Umbilical cord (tissue), 2 donors: ENCODE data around the gene ZNF296. TPM values are rescaled to one million over a fixed set of nuclear protein-coding genes. Genes with fewer than 3 reads are reported as not detected.
A peak's percentile ranks its signal among the peaks of the same experiment; 100 is the strongest.

Experiments
- DNase-seq: peaks from one replicate; pipeline ENCODE4 v3.0.0-alpha.2; 2015; ENCODE audit warnings: low spot score
- total RNA-seq: library from RNA; depleted of rRNA; stranded (reverse); fragments of >200 nt; gene quantifications from one replicate; pipeline ENCODE4 v1.2.3, GENCODE V29; 2014; ENCODE audit warnings: low replicate concordance; ENCODE audit not compliant: insufficient read depth

Gene ZNF296
- total RNA-seq, 1 donor from 2014 or later = not detected

DNA sequence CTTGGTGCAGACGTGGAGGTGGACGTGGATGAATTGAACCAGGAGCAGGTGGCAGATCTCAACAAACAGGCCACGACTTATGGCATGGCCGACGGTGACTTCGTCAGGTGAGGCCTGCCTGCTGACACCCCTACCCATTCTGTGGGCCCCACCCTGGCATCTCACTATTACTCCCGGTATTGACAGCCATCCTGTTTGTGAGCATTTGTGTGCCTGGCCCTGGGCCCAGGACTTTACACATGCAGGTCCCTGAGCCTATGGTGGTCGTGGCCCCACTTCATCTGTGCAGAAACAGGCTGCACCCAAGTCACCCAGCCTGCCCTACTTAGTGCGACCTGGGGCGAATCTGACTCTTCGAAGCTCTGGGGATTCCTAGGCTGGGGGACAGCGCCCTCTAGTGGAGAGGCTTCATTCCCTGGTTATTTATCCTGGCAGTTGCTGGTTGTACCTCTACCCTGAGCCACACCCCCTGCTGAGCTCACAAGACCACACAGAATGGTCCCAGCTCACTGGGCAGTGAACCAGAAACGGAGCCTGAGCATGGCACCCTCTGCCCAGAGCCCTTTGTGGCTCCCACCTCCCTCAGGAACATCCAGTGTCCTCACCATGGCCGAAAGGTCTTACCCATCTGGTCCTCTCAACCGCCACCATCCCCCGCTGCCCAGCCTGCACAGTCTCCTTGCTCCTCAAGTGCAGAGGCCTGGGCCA is 16.9 kb downstream of the ZNF296 start:
- DNase-seq = no peak

DNA sequence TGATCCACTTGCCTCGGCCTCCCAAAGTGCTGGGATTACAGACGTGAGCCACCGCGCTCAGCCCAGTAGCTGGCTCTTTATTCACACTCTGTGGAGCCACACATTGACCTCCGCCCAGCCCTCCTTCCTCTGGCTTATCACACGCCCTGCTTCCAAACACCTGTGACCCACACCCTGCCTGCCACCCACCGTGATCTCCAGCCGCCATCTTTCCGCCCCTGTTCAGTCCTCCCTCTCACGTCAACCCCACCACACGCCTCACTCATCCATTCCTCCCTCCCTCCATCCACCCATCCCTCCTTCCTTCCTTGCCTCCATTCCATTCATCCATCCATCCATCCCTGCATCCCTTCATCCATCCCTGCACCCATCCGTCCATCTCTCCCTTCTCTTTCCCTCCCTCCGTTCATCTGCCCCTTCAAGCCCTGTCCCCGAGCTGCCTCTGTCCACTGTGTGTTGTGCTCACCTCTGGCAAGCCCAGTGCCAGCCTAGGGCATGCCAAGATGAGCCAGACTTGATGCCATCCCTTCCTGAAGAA is 17.6 kb downstream of the ZNF296 start:
- DNase-seq = no peak

DNA sequence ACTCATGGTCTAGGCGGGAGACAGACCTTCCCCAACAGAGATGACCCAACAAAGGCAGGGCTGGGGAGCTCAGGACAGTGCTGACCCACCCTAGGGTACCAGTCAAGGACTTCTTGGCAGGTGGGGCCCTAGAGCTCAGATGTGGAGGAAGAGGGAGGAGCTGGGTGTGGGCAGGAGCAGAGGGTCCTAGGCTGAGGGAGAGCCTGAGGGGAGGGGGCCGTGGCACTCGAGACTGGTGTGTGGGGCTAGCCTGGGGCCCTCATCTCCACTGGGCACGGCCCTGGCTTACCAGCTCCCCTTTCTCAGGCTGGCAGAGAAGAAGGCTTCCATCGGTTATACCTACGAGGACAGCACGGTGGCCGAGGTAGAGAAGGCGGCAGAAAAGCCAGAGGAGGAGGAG is 18.8 kb downstream of the ZNF296 start:
- no peak for DNase-seq

DNA sequence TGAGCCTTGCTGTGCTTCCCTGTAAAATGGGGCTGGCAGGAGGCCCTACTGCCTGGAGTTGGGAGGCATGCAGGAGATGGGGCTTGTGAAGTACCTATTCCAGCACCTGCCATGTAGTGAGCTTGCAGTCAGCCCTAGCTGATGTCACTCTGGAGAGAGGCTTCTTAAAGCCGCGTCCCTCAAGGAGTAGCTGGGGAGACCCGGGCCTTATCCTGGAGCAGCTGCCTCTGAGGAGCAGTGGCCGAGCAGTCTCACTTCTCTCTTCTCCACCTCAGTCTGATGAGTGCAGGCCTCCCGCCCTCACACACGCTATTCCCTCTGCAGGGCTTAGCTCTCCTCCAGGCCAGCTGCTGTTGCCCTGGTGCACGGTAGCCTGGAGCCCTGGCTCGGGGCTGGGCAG is 19.4 kb downstream of the ZNF296 start:
- DNase-seq = no peak

DNA sequence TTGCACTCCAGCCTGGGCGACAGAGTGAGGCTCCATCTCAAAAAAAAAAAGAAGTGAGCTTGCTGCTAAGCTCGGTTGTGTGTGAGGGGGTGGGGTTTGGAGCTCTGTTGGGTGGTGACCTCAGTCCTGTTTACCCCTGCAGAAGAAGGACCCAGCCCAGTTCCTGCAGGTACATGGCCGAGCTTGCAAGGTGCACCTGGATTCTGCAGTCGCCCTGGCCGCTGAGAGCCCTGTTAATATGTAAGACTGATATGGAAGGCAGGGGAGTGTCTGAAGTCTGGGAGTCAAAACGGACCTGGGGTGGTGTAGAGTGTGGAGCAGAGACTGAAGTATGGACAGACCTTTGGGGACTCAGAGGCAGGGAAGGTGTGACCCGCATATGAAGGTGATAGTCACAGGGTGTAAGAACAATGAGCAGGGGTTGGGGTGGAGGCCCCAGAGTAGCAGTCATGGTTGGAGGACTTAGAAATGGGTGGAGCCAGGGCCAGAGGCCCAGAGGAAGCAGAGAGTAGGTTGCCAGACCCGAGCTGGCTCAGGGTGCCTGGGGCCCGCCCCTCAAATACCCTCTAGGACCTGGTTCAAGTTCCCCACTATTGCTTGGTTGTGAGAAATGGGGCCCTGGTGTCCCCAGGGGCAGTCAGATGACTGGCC is 24.2 kb downstream of the ZNF296 start:
- no peak for DNase-seq

DNA sequence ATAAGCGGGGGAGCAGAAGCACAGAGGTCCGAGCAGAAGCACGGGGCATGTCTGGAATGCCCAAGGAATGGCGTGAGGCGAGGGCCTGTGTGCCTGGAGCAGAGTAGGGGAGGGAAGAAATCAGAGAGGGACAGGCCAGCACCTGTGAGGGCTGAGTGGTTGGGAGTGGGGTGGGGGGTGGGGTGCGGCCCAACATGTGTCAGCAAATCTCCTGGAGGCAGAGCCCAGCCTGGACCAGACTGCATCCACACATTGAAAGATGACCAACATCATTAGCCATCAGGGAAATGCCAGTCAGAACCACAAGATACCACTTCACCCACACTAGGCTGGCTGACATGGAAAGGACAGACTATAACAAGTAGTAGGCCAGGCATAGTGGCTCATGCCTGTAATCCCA is 26.2 kb downstream of the ZNF296 start:
- DNase-seq = no peak

DNA sequence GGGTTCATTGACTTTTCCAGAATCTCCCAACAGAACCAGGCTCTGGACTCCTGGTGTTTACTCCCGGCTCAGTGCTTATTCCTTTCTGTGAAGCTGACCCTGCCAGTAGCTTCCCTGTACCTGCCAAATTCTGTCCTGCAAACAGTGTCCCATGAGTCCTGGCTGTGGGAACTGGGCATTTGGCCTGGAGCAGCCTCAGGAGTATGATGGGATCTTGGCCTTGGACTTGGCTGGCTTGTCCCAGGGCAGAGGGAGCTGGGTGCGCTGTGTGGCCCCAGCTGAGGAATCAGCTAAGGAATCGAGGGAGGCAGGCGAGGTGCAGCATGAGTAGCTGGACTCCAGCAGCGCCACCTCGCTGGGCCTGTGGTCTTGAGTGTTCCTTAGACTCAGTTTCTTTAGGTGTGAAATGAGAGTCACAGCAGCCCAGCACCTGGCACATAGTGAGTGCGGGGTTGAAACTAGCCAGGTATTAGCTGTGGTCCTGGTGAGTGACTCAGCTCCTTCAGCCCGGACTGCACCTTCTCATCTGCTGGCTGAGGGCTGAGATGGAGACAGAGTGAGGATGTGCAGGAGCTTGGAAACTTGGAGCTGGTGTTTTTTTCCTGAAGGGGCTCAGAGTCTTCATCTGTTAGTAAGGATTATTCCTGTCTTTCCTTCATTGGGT is 27.1 kb downstream of the ZNF296 start:
- no peak for DNase-seq

DNA sequence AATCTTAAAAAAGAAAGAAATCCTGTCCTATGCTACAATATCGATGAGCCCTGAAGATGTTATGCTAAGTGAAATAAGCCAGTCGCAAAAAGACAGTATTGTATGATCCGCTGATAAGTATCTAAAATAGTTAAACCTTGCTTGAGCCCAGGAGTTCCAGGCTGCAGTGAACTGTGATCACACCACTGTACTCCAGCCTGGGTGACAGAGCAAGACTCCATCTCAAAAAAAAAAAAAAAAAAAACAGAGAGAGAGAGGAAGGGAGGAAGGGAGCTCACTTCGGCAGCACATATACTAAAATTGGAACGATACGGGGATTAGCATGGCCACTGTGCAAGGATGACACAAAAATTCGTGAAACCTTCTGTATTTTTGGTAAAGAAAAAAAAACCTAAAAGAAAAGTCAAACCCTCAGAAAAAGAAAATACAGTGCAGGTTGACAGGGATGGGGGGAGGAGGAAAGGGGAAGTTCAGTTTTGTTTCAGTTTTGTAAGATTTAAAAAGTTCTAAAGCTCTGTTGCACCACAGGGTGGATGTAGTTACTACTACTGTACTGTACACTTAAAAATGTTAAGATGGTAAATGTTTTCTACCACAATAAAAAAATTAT is 29.0 kb downstream of the ZNF296 start:
- no peak for DNase-seq

DNA sequence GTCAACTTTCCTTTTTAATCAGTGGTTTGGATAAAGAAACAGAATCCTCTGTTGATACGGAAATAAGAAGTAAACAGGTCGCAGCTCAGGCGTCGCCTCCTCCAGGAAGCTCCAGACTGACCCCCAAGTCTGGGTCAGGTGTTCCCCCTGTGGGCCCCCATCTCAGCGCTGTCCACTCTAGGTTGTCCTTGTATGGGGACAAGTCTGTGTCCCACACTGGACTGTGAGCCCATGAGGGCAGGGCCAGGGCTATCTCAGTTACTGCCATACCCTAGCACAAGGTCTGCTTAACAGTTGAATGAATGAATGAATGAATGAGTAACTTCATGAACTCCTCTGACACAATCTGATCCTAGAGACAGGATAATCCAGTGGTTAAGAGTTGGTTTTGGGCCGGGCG is 29.9 kb downstream of the ZNF296 start:
- no peak for DNase-seq

DNA sequence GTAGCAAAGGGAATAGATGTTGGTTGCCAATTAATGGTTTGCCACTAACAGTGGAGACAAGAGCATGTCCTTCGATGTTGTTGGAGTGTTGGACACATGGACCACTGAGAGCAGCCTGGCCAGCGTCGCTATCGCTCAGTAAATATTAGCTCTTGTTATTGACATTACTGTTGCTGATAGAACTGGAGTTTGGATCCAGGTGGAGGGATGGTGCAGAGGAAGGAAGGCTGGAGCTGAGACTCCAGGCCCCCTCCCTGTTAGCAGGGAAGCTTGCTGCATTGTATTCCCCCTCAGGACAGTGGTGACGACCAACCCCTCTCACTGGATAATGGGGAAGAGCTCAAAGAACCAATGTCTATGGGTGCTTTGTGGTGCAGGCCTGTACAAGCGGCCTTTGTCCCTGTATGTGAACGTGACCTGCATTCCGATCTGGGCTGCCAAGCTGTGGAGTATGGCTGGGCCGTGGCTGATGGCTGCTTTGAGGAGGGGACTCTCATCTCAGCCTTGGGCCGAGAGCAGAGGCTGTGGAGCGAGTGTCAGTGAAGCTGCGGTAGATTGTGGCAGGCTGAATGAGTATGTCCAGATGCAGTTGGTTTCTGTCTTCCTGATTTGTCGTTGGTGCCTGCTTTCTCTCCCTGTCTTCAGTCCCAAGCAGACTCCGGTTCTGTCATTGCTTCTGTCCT is 30.5 kb downstream of the ZNF296 start:
- no peak for DNase-seq

DNA sequence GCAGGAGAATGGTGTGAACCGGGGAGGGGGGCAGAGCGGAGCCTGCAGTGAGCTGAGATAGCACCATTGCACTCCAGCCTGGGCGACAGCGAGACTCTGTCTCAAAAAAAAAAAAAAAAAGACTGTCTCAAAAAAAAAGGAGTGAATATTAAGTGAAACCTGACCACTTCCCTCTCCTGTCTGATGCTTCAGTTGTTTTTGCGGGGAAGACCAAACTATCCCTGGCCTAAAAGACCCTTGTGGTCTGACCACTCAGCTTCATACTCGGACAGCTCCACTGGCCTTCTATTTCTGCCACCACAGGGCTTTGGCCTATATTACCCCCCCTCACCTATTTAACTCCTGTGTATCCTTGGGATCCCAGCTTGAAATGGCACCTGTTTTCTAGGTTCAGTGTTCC is 35.2 kb downstream of the ZNF296 start:
- DNase-seq = no peak

DNA sequence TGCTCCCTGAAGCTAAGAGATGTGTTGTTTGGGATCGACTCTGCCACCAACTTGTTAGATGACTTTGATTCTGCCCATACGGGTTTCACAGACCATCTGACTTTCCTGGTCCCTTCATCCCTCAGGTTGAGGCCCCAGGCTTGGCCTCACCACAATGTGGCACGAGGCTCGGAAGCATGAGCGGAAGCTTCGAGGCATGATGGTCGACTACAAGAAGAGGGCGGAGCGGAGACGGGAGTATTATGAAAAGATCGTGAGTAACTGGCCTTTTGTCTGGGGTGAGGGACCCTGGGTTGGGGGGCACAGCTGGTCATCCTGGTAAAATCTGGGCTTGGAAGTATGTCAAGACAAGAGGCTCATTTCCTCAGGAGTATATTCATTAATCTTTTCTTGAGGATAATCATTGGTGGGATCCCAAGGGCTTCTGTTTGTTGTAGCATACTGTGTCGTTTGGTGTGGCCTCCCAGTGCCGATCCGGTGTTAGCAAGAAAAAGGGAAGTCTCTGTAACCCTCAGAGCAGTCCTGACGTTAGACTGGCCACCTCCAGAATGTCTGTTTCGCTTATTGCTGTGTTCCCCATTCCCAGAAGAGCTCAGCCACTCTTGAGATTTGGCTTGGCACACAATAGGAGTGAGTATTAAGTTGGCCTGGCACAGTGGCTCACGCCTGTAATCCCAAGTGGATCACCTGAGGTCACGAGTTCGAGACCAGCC is 36.1 kb downstream of the ZNF296 start:
- peak; percentile 8 for DNase-seq

DNA sequence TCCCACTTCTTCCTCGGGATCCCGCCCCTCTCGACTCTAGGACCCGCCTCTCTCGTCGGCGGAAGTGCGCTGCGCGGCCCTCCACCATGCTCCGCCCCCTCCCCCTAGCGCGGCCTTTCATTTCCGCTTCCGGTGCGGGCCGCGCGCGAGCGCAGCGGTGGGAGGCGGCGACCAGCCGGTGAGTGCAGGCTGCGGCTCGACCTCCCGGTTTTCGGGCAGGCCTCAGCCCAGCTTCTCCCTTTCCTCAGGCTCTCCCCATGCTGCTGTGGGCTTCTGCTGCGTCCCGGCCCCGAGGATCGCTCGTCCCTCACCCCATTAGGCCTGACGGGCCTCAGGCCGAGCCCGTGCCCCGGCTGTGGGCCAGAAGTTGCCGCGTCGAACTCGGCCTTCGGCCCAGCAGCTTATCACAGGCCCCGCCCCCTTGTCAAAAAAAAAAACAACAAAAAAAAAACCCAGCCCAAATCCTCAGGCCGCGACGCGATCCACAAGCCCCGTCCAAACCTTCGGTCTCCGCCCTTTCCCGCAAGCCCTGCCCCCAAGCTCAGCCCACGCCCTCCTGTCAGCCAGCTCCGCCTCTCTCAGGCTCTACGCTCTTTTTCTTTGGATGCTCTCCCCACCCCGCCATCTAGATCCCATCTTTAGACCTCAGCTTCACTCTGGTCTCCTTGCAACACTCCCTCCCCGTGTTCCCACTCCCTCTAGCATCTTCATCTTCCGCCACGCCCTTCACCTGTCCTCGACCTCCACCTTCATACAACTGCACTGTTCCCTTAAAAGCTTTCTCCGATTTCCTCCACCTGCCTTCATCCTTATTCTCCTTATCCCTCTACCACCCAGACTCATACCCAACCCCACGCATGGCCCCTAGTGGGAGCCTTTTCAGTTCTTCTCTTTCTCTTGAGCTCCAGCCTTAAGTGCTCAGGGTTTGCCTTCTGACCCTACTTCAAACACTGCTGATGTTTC is 37.1 kb downstream of the ZNF296 start, which contains the start of gene CLASRP:
TSS of gene CLASRP (plus strand) at position 115 of the 963 bp plus-strand sequence. CDS start 1,168 bp downstream, outside the sequence.
- peak; percentile 94 for DNase-seq

DNA sequence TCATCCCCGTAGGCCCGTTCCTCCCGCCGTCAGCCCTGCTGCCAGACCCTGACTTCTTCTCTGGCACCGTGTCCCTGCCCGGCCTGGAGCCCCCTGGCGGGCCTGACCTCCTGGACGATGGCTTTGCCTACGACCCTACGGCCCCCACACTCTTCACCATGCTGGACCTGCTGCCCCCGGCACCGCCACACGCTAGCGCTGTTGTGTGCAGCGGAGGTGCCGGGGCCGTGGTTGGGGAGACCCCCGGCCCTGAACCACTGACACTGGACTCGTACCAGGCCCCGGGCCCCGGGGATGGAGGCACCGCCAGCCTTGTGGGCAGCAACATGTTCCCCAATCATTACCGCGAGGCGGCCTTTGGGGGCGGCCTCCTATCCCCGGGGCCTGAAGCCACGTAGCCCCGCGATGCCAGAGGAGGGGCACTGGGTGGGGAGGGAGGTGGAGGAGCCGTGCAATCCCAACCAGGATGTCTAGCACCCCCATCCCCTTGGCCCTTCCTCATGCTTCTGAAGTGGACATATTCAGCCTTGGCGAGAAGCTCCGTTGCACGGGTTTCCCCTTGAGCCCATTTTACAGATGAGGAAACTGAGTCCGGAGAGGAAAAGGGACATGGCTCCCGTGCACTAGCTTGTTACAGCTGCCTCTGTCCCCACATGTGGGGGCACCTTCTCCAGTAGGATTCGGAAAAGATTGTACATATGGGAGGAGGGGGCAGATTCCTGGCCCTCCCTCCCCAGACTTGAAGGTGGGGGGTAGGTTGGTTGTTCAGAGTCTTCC is 38.7 kb downstream of the ZNF296 start:
- DNase-seq = no peak

DNA sequence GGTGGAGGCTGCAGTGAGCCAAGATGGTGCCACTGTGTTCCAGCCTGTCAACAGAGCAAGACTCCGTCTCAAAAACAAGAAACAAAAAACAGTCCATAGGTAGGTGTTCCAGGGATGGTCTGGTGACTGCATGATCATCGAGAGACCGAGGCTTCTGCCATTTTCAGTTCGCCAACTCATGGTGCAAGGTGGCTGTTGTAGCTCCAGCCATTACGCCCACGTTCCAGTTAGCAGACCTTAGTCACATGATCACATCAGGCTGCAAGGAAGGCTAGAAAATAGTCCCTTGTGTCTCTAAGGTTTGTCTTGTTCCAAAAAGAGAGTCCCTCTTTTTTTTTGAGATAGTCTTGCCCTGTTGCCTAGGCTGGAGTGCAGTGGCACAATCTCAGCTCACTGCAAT is 40.5 kb downstream of the ZNF296 start:
- no peak for DNase-seq

DNA sequence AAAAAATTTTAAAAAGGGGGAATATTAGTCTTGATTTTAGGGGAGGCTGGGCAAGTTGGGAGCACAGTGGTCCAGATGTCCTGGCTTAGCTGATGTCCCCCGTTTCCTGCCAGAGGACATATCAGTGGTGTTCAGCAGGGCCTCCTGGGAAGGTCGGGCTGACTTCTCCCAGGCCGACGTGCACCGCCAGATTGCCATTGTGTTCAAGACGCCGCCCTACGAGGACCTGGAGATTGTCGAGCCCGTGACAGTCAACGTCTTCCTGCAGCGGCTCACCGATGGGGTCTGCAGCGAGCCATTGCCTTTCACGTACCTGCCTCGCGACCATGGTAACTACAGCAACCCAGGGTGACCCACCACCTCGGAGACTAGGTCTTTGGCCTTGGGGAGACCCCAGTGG is 43.9 kb downstream of the ZNF296 start:
- DNase-seq = no peak

DNA sequence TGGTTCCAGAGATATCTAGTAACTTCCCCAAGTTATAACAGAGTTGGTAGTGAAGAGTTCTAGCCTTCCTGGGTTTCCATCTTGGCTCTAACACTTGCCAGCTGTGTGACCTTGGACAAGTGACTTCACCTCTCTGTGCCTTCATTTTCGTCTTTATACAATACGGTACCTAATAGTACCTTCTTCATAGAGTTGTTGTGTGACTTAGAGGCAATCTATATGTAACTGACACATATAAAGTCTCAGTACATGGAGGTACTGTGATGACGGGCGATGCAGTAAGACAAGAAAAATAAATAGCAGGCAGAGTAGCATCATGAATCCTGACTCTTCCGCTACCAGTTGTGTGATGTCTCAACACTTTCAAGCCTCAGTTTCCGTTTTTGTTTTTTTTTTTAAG is 45.5 kb downstream of the ZNF296 start:
- DNase-seq = no peak

DNA sequence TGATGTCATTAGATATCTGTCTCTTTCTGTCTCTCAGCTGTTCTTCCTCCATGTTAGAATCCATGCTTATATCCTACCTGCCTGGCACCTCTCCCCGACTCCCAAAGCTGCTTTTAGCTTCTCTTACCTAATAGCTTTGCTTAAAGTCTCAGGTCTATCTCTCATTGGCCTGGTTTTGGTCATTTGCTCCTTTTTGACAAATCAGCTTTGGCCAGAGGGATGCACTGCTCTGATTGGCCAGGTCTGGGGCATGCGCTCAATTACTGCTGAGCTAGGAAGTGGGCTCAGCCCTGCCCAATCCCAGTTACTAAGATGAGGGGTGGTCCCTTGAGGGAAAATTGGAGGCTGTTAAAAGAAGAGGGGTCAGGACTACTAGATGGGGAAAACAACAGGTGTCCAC is 48.9 kb downstream of the ZNF296 start:
- DNase-seq = no peak

DNA sequence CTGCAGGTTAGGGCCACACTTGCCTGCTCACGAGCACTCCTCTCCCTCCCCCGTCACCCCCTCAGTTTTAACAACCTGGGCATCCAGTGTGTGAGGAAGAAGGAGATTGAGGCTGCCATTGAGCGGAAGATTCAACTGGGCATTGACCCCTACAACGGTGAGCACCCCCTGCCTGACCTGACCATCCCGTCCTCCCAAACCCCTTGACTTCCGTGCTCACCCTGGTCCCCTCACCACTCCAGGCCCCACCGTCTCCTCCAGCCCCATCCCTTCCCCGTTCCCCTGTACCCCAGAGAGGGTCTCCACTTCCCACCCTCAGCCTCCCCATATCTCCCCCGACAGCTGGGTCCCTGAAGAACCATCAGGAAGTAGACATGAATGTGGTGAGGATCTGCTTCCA is 51.0 kb downstream of the ZNF296 start:
- no peak for DNase-seq
